ENCODE data around the gene TGM1. TPM values are rescaled to one million over a fixed set of nuclear protein-coding genes. Genes with fewer than 3 reads are reported as not detected.

TGM1 gene
- polyA plus RNA-seq, 2 donors = 609 to 890 TPM

GRCh38 chr14:24307156-24307574 is 44.2 kb upstream of the TGM1 start:
- no peaks in the 10 kb centered on the region for H3K27me3 ChIP-seq (ENCODE audit: control insufficient read depth in 1 of 2, insufficient read depth in 2 of 2, low read length in 2 of 2)
- peaks cover 2 to 26% of the 10 kb centered on the region in 2 donors for H3K4me1 ChIP-seq (ENCODE audit: control insufficient read depth in 2 of 2, insufficient read depth in 2 of 2, low read length in 1 of 2)
- H3K27ac ChIP-seq (ENCODE audit: low read depth in 2 of 2, low read length in 1 of 2) = no peak overlapping the region
- no peak overlapping the region for H3K4me3 ChIP-seq (ENCODE audit: low read depth in 1 of 2, low read length in 2 of 2)
- H3K9me3 ChIP-seq (ENCODE audit: control insufficient read depth in 2 of 2, insufficient read depth in 1 of 2, low read depth in 1 of 2, low read length in 1 of 2) = no peaks in the 10 kb centered on the region
- peaks cover 15 to 41% of the 10 kb centered on the region in 2 donors for H3K36me3 ChIP-seq (ENCODE audit: control insufficient read depth in 2 of 2, insufficient read depth in 2 of 2, low read length in 1 of 2)
- WGBS, 2 donors = 82% methylated on average over 11 of the region's 11 CpGs

DNA sequence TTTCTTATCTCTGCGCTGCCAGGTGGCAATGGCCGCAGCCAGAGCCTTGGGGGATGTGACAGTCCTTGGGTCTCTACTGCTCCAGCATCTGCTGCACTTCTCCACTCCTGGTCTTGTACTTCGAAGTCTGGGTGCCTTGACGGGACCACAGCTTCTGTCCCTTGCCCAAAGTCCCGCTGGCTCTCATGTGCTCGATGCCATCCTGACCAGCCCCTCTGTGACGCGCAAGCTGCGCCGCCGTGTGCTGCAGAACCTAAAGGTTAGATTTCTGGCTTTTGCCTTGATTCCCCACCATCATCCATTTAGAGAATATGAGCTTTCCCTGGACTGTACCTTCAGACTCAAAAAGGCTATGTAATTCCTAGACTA is 41.0 kb upstream of the TGM1 start:
- WGBS, 2 donors = 94 to 96% methylated on average over 11 of the region's 11 CpGs
- peaks cover 20 to 49% of the 10 kb centered on the region in 2 donors for H3K36me3 ChIP-seq (ENCODE audit: control insufficient read depth in 2 of 2, insufficient read depth in 2 of 2, low read length in 1 of 2)
- no peaks in the 10 kb centered on the region for H3K27me3 ChIP-seq (ENCODE audit: control insufficient read depth in 1 of 2, insufficient read depth in 2 of 2, low read length in 2 of 2)
- H3K9me3 ChIP-seq (ENCODE audit: control insufficient read depth in 2 of 2, insufficient read depth in 1 of 2, low read depth in 1 of 2, low read length in 1 of 2) = no peaks in the 10 kb centered on the region
- H3K4me1 ChIP-seq (ENCODE audit: control insufficient read depth in 2 of 2, insufficient read depth in 2 of 2, low read length in 1 of 2) = peaks cover 4 to 5% of the 10 kb centered on the region in 2 donors
- H3K27ac ChIP-seq (ENCODE audit: low read depth in 2 of 2, low read length in 1 of 2) = no peak overlapping the region
- H3K4me3 ChIP-seq (ENCODE audit: low read depth in 1 of 2, low read length in 2 of 2) = no peak overlapping the region

DNA sequence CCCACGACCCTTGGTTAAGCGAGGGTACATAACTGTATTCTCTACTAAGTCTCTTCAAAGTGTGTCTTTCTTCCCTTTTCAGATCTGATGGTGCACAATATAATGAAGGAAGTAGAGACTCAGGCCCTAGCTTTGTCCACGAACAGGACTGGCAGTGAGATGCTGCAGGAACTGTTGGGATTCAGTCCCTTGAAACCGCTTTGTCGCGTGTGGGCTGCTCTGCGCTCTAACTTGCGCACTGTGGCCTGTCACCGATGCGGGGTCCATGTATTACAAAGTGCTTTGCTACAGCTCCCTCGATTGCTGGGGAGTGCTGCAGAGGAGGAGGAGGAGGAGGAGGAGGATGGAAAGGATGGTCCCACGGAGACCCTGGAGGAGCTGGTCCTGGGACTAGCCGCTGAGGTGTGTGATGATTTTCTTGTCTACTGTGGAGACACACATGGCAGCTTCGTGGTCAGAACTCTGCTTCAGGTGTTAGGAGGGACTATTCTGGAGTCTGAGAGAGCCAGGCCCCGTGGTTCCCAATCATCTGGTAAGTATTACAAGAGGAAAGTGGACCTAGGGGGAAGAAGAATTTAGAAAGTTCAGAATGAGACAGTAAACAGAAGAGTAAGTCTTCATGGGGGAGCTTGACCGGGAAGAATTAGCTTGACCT is 37.5 kb upstream of the TGM1 start:
- H3K27me3 ChIP-seq (ENCODE audit: control insufficient read depth in 1 of 2, insufficient read depth in 2 of 2, low read length in 2 of 2) = no peaks in the 10 kb centered on the region
- 27 to 30% methylated on average over 16 of the region's 16 CpGs for WGBS, 2 donors
- no peaks in the 10 kb centered on the region for H3K9me3 ChIP-seq (ENCODE audit: control insufficient read depth in 2 of 2, insufficient read depth in 1 of 2, low read depth in 1 of 2, low read length in 1 of 2)
- H3K4me1 ChIP-seq (ENCODE audit: control insufficient read depth in 2 of 2, insufficient read depth in 2 of 2, low read length in 1 of 2) = peaks cover 4 to 10% of the 10 kb centered on the region in 2 donors
- H3K4me3 ChIP-seq (ENCODE audit: low read depth in 1 of 2, low read length in 2 of 2) = peak overlapping the region; percentile 88 to 89
- H3K27ac ChIP-seq (ENCODE audit: low read depth in 2 of 2, low read length in 1 of 2) = peak overlapping the region; percentile 89 to 98
- H3K36me3 ChIP-seq (ENCODE audit: control insufficient read depth in 2 of 2, insufficient read depth in 2 of 2, low read length in 1 of 2) = peaks cover 14 to 42% of the 10 kb centered on the region in 2 donors

DNA sequence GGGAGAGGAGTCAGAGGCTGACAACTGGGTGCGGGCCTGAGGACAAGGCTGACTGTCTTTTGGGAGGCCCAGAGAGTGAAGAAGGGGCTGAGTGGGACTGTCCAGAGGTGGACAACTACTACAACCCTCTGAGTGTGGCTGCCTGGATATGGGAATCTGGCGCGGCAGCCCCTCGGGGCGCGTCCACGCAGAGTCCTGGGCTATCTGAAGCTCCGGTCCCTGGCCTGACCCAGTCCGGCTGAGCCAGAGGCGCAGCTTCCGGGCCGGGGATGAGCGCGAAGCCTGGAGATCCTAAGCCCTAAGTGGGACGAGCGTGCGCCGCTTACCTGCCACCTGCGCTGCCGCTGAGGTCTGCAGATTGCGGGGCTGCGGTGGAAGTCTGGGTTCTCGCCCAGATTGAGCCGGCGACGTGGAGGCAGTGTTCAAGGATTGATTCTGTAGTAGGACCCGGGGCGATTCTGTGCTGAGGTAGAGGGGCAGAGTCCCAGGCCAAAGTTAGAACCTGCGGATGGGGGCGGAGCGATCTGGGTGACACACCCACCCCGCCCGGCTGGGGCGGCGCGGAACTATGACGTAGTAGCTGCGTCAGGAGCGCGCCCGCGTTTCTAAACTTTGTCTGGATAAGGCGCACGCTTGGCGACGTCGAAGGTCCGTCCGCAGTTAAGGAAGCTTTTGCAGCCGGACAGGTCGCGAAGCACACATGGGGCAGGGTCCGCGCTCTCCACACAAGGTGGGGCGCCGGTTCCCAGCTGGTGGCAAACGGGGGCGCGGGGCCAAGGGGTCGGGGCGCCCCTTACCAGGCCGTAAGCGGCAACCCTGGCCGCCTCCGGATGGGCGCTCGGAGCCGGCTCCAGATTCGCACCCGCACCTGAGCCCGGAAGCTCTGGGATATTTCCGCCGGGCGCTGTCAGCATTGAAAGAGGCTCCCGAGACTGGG is 36.5 kb upstream of the TGM1 start, which contains the start of the genes DHRS1 and NOP9:
DHRS1 (minus strand) TSS at position 526 of the 937 bp plus-strand sequence. CDS start 674 bp downstream, outside the sequence.
NOP9 (plus strand) TSS at position 596 of the 937 bp plus-strand sequence; CDS start at position 701, 105 bp downstream.
- H3K27ac ChIP-seq (ENCODE audit: low read depth in 2 of 2, low read length in 1 of 2) = peak within 1 kb of the TSS; percentile 97 to 98
- H3K4me3 ChIP-seq (ENCODE audit: low read depth in 1 of 2, low read length in 2 of 2) = peak within 1 kb of the TSS; percentile 88 to 89
- H3K9me3 ChIP-seq (ENCODE audit: control insufficient read depth in 2 of 2, insufficient read depth in 1 of 2, low read depth in 1 of 2, low read length in 1 of 2) = no peaks in the 10 kb centered on the region
- WGBS, 2 donors = 0 to 1% methylated on average over 65 to 75 of the region's 75 CpGs
- peaks cover 12 to 36% of the 10 kb centered on the region in 2 donors for H3K36me3 ChIP-seq (ENCODE audit: control insufficient read depth in 2 of 2, insufficient read depth in 2 of 2, low read length in 1 of 2)
- peaks cover 4 to 10% of the 10 kb centered on the region in 2 donors for H3K4me1 ChIP-seq (ENCODE audit: control insufficient read depth in 2 of 2, insufficient read depth in 2 of 2, low read length in 1 of 2)
- no peaks in the 10 kb centered on the region for H3K27me3 ChIP-seq (ENCODE audit: control insufficient read depth in 1 of 2, insufficient read depth in 2 of 2, low read length in 2 of 2)

GRCh38 chr14:24298892-24299254 is 35.9 kb upstream of the TGM1 start:
- Histone ChIP-seq H3K4me1 (ENCODE audit: control insufficient read depth in 2 of 2, insufficient read depth in 2 of 2, low read length in 1 of 2) (peaks cover 4 to 10% of the 10 kb centered on the region in 2 donors), H3K9me3 (ENCODE audit: control insufficient read depth in 2 of 2, insufficient read depth in 1 of 2, low read depth in 1 of 2, low read length in 1 of 2) (no peaks in the 10 kb centered on the region), H3K4me3 (ENCODE audit: low read depth in 1 of 2, low read length in 2 of 2) (peak overlapping the region; percentile 88 to 89), H3K27me3 (ENCODE audit: control insufficient read depth in 1 of 2, insufficient read depth in 2 of 2, low read length in 2 of 2) (no peaks in the 10 kb centered on the region), H3K27ac (ENCODE audit: low read depth in 2 of 2, low read length in 1 of 2) (peak overlapping the region; percentile 97 to 98), H3K36me3 (ENCODE audit: control insufficient read depth in 2 of 2, insufficient read depth in 2 of 2, low read length in 1 of 2) (peaks cover 12 to 30% of the 10 kb centered on the region in 2 donors)
- 38 to 40% methylated on average over 7 of the region's 7 CpGs for WGBS, 2 donors

DNA sequence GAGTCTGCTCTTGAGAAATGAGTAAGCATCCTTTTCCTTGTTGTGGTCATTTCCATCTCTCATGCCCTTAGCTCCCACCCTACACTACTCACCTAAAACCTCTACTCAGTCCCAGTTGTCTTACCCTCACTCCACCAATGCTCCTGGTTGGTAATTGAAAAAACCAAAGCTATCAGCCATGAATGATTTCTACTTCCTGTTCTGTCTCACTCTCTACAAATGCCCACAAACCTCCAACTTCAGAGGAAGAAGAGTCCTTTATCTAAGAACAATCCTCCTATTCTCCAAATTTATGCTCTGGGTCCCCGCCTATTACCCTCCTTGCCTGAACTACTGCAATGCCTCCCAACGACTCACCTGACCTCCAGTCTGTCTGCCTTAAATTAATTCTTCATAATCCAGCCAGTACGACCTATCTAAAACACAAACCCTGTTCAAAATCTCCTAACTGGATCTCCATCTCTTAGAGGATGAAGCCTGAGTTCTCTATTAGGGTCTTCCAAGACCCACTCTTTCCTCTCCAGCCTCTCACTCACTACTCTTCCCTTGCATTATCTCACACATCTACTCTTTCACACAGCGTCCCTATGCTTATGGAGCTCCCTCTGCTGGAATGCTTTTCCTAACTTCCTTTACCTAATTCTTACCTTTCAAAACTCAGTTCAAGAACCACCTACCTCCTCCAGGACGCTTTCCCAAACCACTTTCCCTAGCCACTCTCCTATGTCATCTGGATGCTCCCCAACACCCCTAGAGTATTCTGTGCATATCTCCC is 34.4 kb upstream of the TGM1 start:
- Histone ChIP-seq H3K9me3 (ENCODE audit: control insufficient read depth in 2 of 2, insufficient read depth in 1 of 2, low read depth in 1 of 2, low read length in 1 of 2) (no peaks in the 10 kb centered on the region), H3K4me3 (ENCODE audit: low read depth in 1 of 2, low read length in 2 of 2) (peak overlapping the region in 1 of 2 donors; percentile 6), H3K36me3 (ENCODE audit: control insufficient read depth in 2 of 2, insufficient read depth in 2 of 2, low read length in 1 of 2) (peaks cover 9 to 27% of the 10 kb centered on the region in 2 donors), H3K27ac (ENCODE audit: low read depth in 2 of 2, low read length in 1 of 2) (peak overlapping the region; percentile 44 to 74), H3K4me1 (ENCODE audit: control insufficient read depth in 2 of 2, insufficient read depth in 2 of 2, low read length in 1 of 2) (peaks cover 4 to 10% of the 10 kb centered on the region in 2 donors), H3K27me3 (ENCODE audit: control insufficient read depth in 1 of 2, insufficient read depth in 2 of 2, low read length in 2 of 2) (no peaks in the 10 kb centered on the region)
- 38 to 39% methylated on average over 5 of the region's 5 CpGs for WGBS, 2 donors

DNA sequence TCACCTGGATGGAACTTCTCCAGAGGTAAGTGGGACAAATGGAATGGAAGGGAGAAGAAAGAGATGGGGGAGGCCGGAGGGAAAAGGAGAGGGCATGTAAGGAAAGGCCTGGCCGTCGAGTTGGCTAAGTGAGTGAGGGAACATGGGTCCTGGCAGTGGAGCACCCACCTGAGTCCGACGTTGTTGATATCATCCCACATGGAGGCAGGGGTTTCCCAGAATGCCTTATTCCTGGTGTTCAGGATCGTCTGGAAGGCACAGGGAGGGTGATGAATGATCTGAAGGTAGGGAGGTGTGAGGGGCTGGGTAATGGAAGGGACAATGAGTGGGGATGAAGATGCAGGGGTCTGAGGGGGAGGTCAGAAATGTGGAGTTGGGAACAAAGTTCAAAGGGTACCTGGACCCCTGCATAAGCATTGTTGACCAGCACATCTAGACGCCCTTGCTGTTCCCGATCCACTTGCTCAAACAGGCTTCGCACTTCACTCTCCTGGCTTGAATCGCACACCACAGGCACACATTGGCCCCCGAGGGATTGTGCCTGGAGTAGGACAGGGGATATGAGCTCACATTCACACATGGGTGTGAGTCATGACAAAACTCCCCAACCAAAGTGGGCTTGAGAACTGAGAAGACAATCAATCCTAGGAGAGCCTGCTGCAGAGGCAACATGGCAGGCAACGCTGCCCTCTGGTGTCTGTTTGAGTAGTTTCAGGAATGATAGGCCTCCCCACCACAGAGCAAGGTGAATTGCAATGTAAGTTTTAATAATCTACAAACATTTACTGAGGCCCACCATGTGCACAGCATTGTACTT is 33.6 kb upstream of the TGM1 start:
- Histone ChIP-seq H3K27ac (ENCODE audit: low read depth in 2 of 2, low read length in 1 of 2) (peak overlapping the region; percentile 44 to 74), H3K4me3 (ENCODE audit: low read depth in 1 of 2, low read length in 2 of 2) (no peak overlapping the region), H3K9me3 (ENCODE audit: control insufficient read depth in 2 of 2, insufficient read depth in 1 of 2, low read depth in 1 of 2, low read length in 1 of 2) (no peaks in the 10 kb centered on the region), H3K4me1 (ENCODE audit: control insufficient read depth in 2 of 2, insufficient read depth in 2 of 2, low read length in 1 of 2) (peaks cover 4 to 10% of the 10 kb centered on the region in 2 donors), H3K36me3 (ENCODE audit: control insufficient read depth in 2 of 2, insufficient read depth in 2 of 2, low read length in 1 of 2) (peaks cover 3 to 28% of the 10 kb centered on the region in 2 donors), H3K27me3 (ENCODE audit: control insufficient read depth in 1 of 2, insufficient read depth in 2 of 2, low read length in 2 of 2) (no peaks in the 10 kb centered on the region)
- 53 to 63% methylated on average over 12 of the region's 12 CpGs for WGBS, 2 donors

- Histone ChIP-seq H3K9me3 (ENCODE audit: control insufficient read depth in 2 of 2, insufficient read depth in 1 of 2, low read depth in 1 of 2, low read length in 1 of 2) (no peaks in the 10 kb centered on the region), H3K4me1 (ENCODE audit: control insufficient read depth in 2 of 2, insufficient read depth in 2 of 2, low read length in 1 of 2) (peaks cover 0 to 2% of the 10 kb centered on the region in 2 donors), H3K27me3 (ENCODE audit: control insufficient read depth in 1 of 2, insufficient read depth in 2 of 2, low read length in 2 of 2) (no peaks in the 10 kb centered on the region), H3K4me3 (ENCODE audit: low read depth in 1 of 2, low read length in 2 of 2) (no peak overlapping the region), H3K36me3 (ENCODE audit: control insufficient read depth in 2 of 2, insufficient read depth in 2 of 2, low read length in 1 of 2) (peaks cover 15 to 46% of the 10 kb centered on the region in 2 donors), H3K27ac (ENCODE audit: low read depth in 2 of 2, low read length in 1 of 2) (no peak overlapping the region)
- 93 to 96% methylated on average over 2 of the region's 2 CpGs for WGBS, 2 donors
Observed at GRCh38 chr14:24293525-24293924, 30.5 kb upstream of the TGM1 start.
